Activated CD4-positive, alpha-beta T cell treated with anti-CD3 and anti-CD28 coated beads, Interleukin-2, amount 10 ng/mL, durations not matched to agents 24 days and 14 days (primary cell): ENCODE measurements around the gene CD247. TPM values are rescaled to one million over a fixed set of nuclear protein-coding genes. Genes with fewer than 3 reads are reported as not detected.

ENCODE experiments used
- DNase-seq: peaks from one replicate; pipeline ENCODE4 v3.0.0; 2022
- H3K27ac Mint-ChIP-seq: one replicate; pipeline ENCODE4 v1.8.0; 2022; ENCODE audit warnings: mild to moderate bottlenecking, mixed read lengths
- H3K27me3 Mint-ChIP-seq: one replicate; pipeline ENCODE4 v1.8.0; 2022; ENCODE audit warnings: mixed read lengths
- H3K36me3 Mint-ChIP-seq: one replicate; pipeline ENCODE4 v1.8.0; 2022; ENCODE audit warnings: low read depth, mild to moderate bottlenecking, mixed read lengths
- H3K4me1 Mint-ChIP-seq: one replicate; pipeline ENCODE4 v1.8.0; 2021; ENCODE audit warnings: mixed read lengths
- H3K4me3 Mint-ChIP-seq: one replicate; pipeline ENCODE4 v1.8.0; 2022; ENCODE audit warnings: mild to moderate bottlenecking, moderate library complexity, mixed read lengths
- H3K9me3 Mint-ChIP-seq: one replicate; pipeline ENCODE4 v1.8.0; 2021; ENCODE audit warnings: mixed read lengths
- intact Hi-C: fragments of 100-400 bp; cut with micrococcal nuclease; formaldehyde crosslinking; loops from one replicate; pipeline ENCODE4 v1.15.1; 2023
- total RNA-seq: library from RNA; stranded (reverse); gene quantifications from 2 replicates; pipeline ENCODE4 v1.2.3, GENCODE V29; 2022

The CD247 gene
- total RNA-seq, 1 donor from 2014 or later = 183 TPM

DNA sequence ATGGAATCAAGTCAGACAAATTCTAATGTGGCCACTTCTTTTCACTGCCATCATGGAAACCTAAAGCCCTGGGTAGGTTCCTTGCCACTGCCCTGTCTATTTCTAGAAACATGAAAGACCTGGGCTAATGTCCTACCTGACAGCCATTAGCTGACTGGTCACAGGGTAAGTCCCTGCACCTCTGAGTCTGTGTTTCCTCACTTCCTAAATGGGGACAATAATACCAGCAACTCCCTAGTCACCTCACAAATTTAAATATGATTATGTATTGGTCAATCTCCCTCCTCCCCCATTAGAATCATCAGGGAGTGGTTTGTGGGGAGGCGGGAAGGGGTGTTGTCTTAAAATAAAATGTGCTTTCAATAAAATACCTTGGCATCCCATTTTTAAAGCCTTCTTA, 33.0 kb upstream of the CD247 start:
- Mint-ChIP-seq H3K36me3 (peaks cover 6% of the 10 kb centered on the region), H3K4me3 (no peak overlapping the region), H3K9me3 (no peaks in the 10 kb centered on the region), H3K4me1 (peaks cover 26% of the 10 kb centered on the region), H3K27me3 (no peaks in the 10 kb centered on the region), H3K27ac (no peak overlapping the region)
- intact Hi-C loops = loop anchor here (1.0 to 5.0 kb wide), 4 partner anchors 11 to 1556 kb away; partner anchors contain the start of genes ATP1B1 and POU2F1
- no peak for DNase-seq

DNA sequence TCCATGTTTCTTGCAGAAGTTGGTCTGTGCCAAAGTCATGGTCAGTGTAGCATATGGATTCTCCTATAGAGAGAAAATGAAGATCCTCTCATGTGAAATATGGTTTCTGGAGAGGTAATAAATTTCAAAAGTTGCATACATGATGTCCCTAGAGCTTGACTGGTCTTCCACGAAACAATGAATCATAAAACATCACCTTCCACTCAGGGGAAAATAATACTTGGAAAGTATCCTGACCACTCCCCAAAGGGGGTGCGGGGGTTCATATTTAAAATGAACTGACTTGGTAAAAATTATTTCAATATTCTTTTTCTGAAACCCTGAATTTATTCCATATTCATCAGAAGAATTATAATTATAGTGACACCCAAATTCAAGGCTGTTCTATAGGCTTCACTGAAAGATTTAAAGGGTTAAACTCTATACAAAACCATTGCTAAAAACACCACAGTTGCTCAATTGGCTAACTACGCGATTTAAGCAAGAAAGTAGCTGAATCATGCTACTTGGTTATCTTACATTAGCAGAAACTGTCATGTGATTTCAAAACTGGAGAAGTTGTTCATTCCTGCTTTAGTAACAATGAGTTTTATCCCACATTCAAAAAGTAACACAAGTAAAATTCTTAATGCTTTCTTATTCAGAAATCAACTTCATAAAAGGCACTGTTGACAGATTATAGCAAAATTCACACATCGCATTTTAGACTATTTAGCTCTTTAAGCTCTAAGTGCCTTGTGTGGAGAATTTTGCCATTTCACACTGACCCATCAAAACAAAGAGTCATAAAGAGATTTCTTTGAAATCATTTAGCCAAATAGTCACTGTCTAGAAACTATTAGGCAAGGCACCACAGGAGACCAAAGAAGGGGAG, 30.0 kb upstream of the CD247 start:
- Mint-ChIP-seq H3K4me3 (no peak overlapping the region), H3K4me1 (peaks cover 28% of the 10 kb centered on the region), H3K27ac (no peak overlapping the region)

DNA sequence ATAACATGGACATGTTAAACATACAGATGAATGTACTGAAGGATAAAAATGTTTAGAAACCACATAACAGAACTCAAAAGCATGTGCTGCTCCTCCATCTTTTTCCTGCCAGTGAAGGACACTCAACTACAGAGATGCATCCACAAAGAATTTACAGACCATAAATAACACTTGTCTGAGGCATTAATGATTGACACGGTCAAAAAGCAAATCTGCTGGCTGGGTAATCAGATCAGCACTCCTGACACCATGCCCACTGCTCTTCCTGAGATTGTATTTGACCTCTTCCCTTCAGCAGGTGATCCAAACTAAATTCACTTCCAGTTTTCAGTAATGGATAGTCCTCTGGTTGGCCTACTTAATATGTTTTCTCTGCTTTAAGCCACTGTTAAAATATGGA, 28.6 kb upstream of the CD247 start:
- no peak for DNase-seq
- Mint-ChIP-seq H3K36me3 (peaks cover 9% of the 10 kb centered on the region), H3K9me3 (no peaks in the 10 kb centered on the region), H3K4me3 (no peak overlapping the region), H3K27ac (no peak overlapping the region), H3K4me1 (peaks cover 29% of the 10 kb centered on the region), H3K27me3 (no peaks in the 10 kb centered on the region)
- intact Hi-C loops = no loop called here

More for the DNA sequence above, 30.0 kb upstream of the CD247 start:
- H3K27me3 Mint-ChIP-seq = no peaks in the 10 kb centered on the region
- intact Hi-C loops = no loop called here
- no peaks in the 10 kb centered on the region for H3K9me3 Mint-ChIP-seq
- H3K36me3 Mint-ChIP-seq = peaks cover 9% of the 10 kb centered on the region
- DNase-seq = no peak

DNA sequence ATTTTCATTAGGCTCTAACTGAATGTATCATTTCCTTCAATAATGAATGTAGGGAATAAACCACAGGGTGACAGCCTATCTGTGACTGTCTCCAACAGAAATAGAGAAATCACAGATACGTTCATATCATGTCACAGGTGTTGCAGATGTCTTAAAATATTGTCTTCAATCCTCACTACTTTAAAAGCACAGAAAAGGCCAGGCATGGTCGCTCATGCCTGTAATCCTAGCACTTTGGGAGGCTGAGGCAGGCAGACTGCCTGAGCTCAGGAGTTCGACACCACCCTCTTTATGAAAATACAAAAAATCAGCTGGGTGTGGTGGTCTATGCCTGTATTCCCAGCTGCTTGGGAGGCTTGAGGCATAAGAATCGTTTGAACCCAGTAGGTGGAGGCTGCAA, 27.0 kb upstream of the CD247 start:
- Mint-ChIP-seq H3K27ac (no peak overlapping the region), H3K9me3 (no peaks in the 10 kb centered on the region), H3K4me1 (peaks cover 37% of the 10 kb centered on the region), H3K36me3 (peaks cover 9% of the 10 kb centered on the region), H3K27me3 (no peaks in the 10 kb centered on the region), H3K4me3 (no peak overlapping the region)
- intact Hi-C loops = no loop called here
- no peak for DNase-seq

DNA sequence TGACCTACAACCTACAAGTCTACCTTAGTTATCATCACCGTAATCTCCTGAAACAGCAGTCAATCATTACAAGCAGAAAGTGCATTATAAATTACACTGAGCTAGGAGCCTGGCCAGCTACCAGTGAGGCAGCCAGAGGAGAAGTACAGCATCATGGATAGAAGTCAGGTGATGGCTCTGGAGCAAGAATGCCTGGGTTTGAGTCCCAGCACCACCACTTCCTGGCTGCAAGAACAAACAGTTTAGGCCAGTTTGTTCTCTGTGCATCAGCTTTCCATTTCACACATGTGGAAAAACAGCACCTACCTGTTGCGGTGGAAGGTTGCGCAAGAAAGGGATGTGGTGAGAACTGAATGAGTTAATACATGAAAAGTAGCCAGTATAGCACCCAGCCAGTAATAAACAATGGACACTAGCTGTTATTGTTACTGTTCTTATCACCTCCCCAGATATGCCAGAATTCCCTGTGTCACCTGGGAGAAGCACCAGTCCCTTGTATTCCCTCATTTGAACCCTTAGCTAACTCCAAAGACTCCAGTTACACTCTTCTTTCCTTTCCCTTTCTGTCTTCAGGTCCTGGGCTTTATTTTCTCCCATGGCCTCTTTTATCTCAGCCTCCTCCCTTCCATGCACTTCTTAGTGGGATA, 26.2 kb upstream of the CD247 start:
- Mint-ChIP-seq H3K4me1 (peaks cover 40% of the 10 kb centered on the region), H3K9me3 (no peaks in the 10 kb centered on the region), H3K27ac (no peak overlapping the region), H3K4me3 (no peak overlapping the region), H3K36me3 (peaks cover 9% of the 10 kb centered on the region), H3K27me3 (no peaks in the 10 kb centered on the region)
- DNase-seq = peak; percentile 69
- intact Hi-C loops = no loop called here

DNA sequence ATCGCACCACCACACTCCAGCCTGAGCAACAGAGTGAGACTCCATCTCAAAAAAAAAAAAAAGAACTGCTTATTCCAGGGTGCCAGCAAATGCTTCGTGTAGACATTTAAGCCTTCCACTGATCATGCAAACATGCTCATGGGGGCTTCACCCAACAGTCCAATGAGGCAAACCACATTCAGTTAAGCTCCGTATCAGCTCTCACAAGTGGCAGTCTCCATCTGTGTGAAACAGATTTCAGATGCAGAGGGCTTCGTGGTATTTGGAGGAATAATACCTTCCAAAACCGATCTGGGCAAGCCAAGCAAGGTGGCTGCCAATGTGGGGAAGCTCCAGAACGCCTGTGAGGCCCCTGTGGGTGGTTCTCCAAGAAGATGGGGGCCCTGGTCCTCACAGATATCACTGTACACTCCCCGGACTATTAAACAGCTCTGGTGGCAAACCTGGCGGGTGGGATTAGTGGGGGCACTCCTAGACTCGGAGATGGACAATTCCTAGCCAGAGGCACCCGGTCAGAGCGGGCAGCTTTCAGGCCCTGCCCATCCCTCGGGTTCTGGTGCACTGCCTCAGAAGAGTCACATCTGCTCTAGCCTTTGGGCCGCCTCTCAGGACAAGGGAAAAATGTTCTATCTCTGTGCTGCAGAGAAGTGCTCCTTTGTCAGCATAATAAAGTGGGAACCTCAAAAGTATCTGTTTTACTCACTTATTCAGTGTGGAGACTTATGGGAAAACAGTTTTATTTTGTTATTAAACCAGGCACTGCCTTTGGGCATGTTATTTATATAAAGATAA, 25.1 kb upstream of the CD247 start:
- Mint-ChIP-seq H3K4me3 (no peak overlapping the region), H3K9me3 (no peaks in the 10 kb centered on the region), H3K4me1 (peaks cover 48% of the 10 kb centered on the region), H3K27ac (no peak overlapping the region), H3K36me3 (peaks cover 9% of the 10 kb centered on the region), H3K27me3 (no peaks in the 10 kb centered on the region)
- no peak for DNase-seq
- intact Hi-C loops = no loop called here

DNA sequence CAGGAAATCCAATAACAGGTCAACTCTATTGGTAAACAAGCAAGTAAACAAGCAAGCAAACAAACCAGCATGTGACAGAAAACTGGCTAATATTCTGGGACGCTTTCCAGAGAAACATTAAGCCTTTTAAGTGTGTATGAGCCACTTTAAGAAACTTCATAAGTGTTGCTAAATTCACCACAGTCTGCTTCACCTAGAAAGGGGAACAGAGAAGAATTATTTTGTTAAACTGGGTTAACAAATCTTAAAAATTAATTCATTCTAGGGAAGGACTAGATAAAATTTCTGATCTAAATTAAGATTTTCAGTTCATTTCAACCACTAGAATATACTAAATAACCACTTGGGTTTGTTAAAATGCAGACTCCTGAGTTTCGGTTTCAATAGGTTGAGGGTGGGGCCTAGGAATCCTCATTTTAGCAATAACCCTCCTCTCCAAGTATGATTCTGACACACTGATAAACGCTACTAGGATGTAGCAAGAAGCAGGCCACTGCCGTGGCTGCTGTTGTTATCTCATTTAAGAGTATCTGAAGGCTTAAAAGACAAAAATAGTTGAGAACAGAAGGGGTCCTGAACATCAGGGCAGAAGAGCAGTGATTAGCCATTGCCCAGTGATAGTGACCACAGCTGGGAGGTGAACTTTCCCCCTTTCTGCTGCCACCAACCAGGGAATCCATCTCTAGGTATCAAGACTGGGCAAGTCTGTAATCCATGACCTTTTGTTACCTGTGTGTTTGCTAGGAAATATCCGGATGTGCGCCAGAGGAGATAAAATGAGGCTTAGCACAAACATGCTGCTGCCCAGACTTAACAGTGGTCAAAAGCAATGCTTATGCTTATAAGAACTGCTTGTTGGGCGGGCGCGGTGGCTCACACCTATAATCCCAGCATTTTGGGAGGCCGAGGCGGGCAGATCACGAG, 24.0 kb upstream of the CD247 start:
- DNase-seq = peak; percentile 68
- intact Hi-C loops = no loop called here
- H3K27me3 Mint-ChIP-seq = no peaks in the 10 kb centered on the region
- peaks cover 7% of the 10 kb centered on the region for H3K36me3 Mint-ChIP-seq
- peak overlapping the region; percentile 35 for H3K27ac Mint-ChIP-seq
- H3K4me3 Mint-ChIP-seq = peak overlapping the region; percentile 39
- H3K4me1 Mint-ChIP-seq = peaks cover 48% of the 10 kb centered on the region
- no peaks in the 10 kb centered on the region for H3K9me3 Mint-ChIP-seq

DNA sequence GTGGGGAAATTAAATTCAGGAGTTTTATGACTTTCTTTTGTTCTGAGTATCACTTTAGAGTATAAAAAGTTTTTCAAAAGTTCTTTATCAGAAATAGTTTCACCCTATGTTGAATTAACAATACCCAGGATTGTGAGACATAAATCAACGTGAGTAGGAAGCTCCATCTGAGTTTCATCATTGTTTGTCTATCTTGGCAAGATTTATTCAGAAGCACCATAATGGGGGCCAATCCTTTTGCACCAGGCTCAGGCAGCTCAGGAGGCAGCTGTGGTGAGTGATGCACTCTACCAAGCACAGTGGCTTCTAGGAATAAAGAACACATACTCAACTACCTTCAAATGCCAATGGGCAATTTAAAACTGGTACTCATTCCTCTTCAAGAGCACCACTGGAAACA, 23.3 kb upstream of the CD247 start:
- Mint-ChIP-seq H3K27ac (no peak overlapping the region), H3K4me1 (peaks cover 48% of the 10 kb centered on the region), H3K36me3 (peaks cover 3% of the 10 kb centered on the region), H3K4me3 (peak overlapping the region; percentile 39), H3K9me3 (no peaks in the 10 kb centered on the region), H3K27me3 (no peaks in the 10 kb centered on the region)
- DNase-seq = no peak
- intact Hi-C loops = no loop called here

DNA sequence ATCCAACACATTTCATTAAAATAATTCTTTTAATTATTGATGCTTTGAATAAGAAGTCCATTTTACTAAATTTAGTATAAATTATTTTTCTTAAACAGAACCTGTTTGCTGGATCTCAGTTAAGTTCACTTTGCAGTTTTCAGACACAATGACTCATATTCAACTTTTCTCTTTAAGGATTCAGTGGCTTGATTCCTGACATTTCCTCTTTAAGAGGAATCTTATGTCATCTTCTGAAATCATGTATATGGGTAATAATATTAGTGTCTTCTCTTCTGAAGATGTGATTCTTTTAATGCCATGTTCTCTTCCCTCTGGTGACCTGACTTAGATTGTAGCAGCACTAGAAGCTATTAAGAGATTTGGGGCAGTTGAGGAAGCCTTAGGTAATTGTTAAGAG, 22.7 kb upstream of the CD247 start:
- peak overlapping the region; percentile 29 for H3K27ac Mint-ChIP-seq
- H3K4me1 Mint-ChIP-seq = peaks cover 48% of the 10 kb centered on the region
- H3K9me3 Mint-ChIP-seq = no peaks in the 10 kb centered on the region
- peaks cover 1% of the 10 kb centered on the region for H3K36me3 Mint-ChIP-seq
- no peaks in the 10 kb centered on the region for H3K27me3 Mint-ChIP-seq
- H3K4me3 Mint-ChIP-seq = no peak overlapping the region
- intact Hi-C loops = no loop called here
- no peak for DNase-seq

DNA sequence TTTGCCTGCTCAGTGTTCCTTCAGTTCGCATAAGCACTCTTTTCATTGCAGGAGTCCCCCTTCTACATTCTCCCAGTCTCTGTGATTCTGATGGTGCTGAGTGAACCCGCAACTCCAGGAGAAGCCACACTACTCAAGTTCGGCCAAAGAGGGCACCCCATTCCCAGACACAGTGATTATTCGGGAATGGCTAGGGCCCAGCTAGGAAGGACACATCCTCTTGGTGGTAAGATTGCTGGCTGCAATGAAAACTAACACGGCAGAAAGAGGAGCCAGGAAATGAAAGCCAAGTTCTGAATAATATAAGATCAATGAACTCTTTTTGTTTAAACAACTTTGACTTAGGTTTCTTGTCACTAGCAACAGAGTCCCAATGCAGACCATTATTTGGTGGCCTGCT, 20.3 kb upstream of the CD247 start:
- Mint-ChIP-seq H3K4me1 (peaks cover 36% of the 10 kb centered on the region), H3K27ac (no peak overlapping the region), H3K27me3 (no peaks in the 10 kb centered on the region), H3K9me3 (no peaks in the 10 kb centered on the region), H3K36me3 (no peaks in the 10 kb centered on the region), H3K4me3 (peak overlapping the region; percentile 30)
- intact Hi-C loops = no loop called here
- DNase-seq = no peak

DNA sequence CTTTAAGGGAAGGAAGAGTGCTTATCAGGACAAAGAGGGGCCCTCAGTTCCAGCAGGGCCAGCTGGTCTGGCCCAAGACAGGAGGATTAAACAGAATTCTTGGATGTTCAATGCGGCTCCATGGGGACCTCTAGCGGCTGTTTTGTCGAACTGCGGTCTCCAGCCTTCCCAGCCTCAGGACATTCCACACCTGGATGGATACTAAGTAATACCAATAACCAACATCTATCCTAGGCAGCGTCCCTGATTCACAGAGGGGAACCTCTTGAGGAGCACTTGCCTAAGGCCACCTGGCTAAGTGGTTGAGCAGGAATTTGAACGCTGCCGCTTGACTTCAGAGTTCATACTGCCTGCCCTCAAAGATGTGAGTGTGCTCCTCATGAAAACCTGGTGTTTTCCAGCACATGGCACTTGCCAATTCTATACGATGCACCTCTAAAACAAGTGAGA, 15.5 kb upstream of the CD247 start:
- peak; percentile 89 for DNase-seq
- H3K4me3 Mint-ChIP-seq = no peak overlapping the region
- peaks cover 7% of the 10 kb centered on the region for H3K4me1 Mint-ChIP-seq
- no peaks in the 10 kb centered on the region for H3K36me3 Mint-ChIP-seq
- intact Hi-C loops = loop anchor here (1.0 to 5.0 kb wide), 5 partner anchors 15 to 467 kb away; partner anchors contain the start of gene CD247
- H3K27ac Mint-ChIP-seq = no peak overlapping the region
- peaks cover 1% of the 10 kb centered on the region for H3K27me3 Mint-ChIP-seq
- H3K9me3 Mint-ChIP-seq = no peaks in the 10 kb centered on the region

DNA sequence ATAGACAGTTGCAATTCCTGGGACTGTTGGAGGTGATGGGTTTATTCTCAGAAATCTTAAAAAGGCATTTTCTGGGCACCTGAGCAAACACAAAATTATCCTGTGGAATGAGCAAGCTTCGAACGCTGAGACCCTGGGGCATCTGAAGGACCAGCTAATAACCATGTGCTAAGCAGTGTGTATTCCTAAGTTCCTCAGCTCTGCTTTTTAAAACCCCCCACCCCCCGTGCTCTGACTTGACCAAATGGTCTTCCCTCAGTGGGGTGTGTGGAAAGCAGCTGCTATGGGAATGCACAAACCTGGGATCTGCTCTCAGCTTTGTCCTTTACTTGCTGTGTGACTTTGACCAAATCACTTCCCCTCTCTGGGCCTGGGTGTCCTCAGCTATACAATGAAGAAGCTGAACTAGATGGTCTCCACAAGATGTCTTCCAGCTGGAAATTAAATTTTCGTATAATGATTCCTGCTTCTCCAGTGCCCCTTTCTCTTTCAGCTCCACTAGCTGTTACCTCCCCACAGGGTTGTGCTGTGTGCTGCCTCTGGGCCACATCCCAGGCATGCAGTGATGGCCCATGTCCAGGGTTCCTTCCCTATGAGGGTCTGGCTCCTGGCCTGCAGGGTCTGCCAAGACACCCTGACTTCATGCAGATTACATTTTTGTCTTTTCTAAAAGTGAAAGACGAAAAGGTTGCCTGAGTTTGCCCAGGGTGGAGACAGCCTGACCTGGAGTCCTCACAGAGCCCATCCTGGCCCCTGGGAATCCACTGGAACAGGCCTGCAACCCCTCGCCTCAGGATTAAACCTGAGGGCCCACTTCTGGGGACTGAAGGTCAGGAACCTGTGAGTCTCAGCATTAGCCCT, 14.9 kb upstream of the CD247 start:
- no peak overlapping the region for H3K27ac Mint-ChIP-seq
- no peak overlapping the region for H3K4me3 Mint-ChIP-seq
- no peak for DNase-seq
- intact Hi-C loops = loop anchor here (1.0 to 5.0 kb wide), 4 partner anchors 78 to 466 kb away; no protein-coding TSS in a partner anchor
- H3K4me1 Mint-ChIP-seq = peaks cover 3% of the 10 kb centered on the region
- no peaks in the 10 kb centered on the region for H3K9me3 Mint-ChIP-seq
- H3K27me3 Mint-ChIP-seq = peaks cover 1% of the 10 kb centered on the region
- H3K36me3 Mint-ChIP-seq = no peaks in the 10 kb centered on the region
